Liver (tissue), 9 donors: ENCODE data around the gene AS3MT. TPM values are rescaled to one million over a fixed set of nuclear protein-coding genes. Genes with fewer than 3 reads are reported as not detected.

Source experiments
- DNase-seq: peaks from one replicate; pipeline ENCODE4 v3.0.0-alpha.2; 2017; ENCODE audit warnings: low spot score
- H3K27ac ChIP-seq, 2 donors: one replicate each; pipeline ENCODE4 v1.7.0; 2013; ENCODE audit warnings: inconsistent platforms in 2 of 2, low read length in 2 of 2, control low read depth in 1 of 2, low read depth in 1 of 2, mild to moderate bottlenecking in 1 of 2
- H3K27me3 ChIP-seq, 4 donors: one replicate each; pipeline versions ENCODE4 v1.6.1 to v1.7.0; 2013; ENCODE audit warnings: low read length in 3 of 4, inconsistent platforms in 1 of 4, mild to moderate bottlenecking in 1 of 4, moderate library complexity in 1 of 4; ENCODE audit not compliant: control insufficient read depth in 4 of 4, insufficient read depth in 4 of 4
- H3K36me3 ChIP-seq, 4 donors: one replicate each; pipeline versions ENCODE4 v1.6.1 to v1.7.0; 2013; ENCODE audit warnings: low read length in 3 of 4, mild to moderate bottlenecking in 3 of 4, low read depth in 1 of 4, moderate library complexity in 1 of 4; ENCODE audit not compliant: control insufficient read depth in 4 of 4, insufficient read depth in 3 of 4
- H3K4me1 ChIP-seq, 4 donors: one replicate each; pipeline versions ENCODE4 v1.6.1 to v1.7.0; 2013; ENCODE audit warnings: low read length in 3 of 4, mild to moderate bottlenecking in 3 of 4, moderate library complexity in 1 of 4; ENCODE audit not compliant: control insufficient read depth in 4 of 4, insufficient read depth in 4 of 4
- H3K4me3 ChIP-seq, 3 donors: one replicate each; pipeline versions ENCODE4 v1.6.1 to v1.7.0; 2013; ENCODE audit warnings: low read length in 3 of 3, control low read depth in 1 of 3, low read depth in 1 of 3, mild to moderate bottlenecking in 1 of 3
- H3K9ac ChIP-seq, 2 donors: one replicate each; pipeline ENCODE4 v1.7.0; 2013; ENCODE audit warnings: low read length in 2 of 2, mild to moderate bottlenecking in 2 of 2, moderate library complexity in 2 of 2, control low read depth in 1 of 2, low read depth in 1 of 2
- H3K9me3 ChIP-seq, 4 donors: one replicate each; pipeline versions ENCODE4 v1.6.1 to v1.7.0; 2013; ENCODE audit warnings: low read length in 3 of 4; ENCODE audit not compliant: control insufficient read depth in 4 of 4
- ATF3 ChIP-seq: IDR thresholded peaks from 2 replicates; pipeline ENCODE4 v1.6.1; 2016; ENCODE audit warnings: antibody characterized with exemption
- CTCF ChIP-seq: fragments of 150-350 bp; IDR thresholded peaks from 2 replicates; pipeline ENCODE4 v1.5.1; 2017; ENCODE audit warnings: improper control_type of control experiment, low read depth, low read length; ENCODE audit not compliant: missing input control
- EGR1 ChIP-seq, 2 donors: IDR thresholded peaks; 2 replicates each; pipeline ENCODE4 v1.6.1; 2016 to 2018; ENCODE audit warnings: antibody characterized with exemption in 2 of 2, low read depth in 2 of 2
- FOXA1 ChIP-seq: IDR thresholded peaks from 2 replicates; pipeline ENCODE4 v1.6.1; 2016; ENCODE audit warnings: antibody characterized with exemption
- FOXA2 ChIP-seq: IDR thresholded peaks from 2 replicates; pipeline ENCODE4 v1.6.1; 2016; ENCODE audit warnings: antibody characterized with exemption
- GABPA ChIP-seq, 2 donors: IDR thresholded peaks in 1 of 2; conservative IDR thresholded peaks in 1 of 2; 2 replicates each; pipeline ENCODE4 v1.6.1; 2016; ENCODE audit warnings: antibody characterized with exemption in 2 of 2, mild to moderate bottlenecking in 1 of 2, moderate library complexity in 1 of 2
- HNF4A ChIP-seq, 2 donors: conservative IDR thresholded peaks; 2 replicates each; pipeline ENCODE4 v1.6.1; 2016; ENCODE audit warnings: antibody characterized with exemption in 2 of 2, mild to moderate bottlenecking in 2 of 2
- HNF4G ChIP-seq: IDR thresholded peaks from 2 replicates; pipeline ENCODE4 v1.6.1; 2016; ENCODE audit warnings: antibody characterized with exemption
- JUND ChIP-seq, 2 donors: IDR thresholded peaks; 2 replicates each; pipeline ENCODE4 v1.6.1; 2016; ENCODE audit warnings: antibody characterized with exemption in 2 of 2
- MAX ChIP-seq: IDR thresholded peaks from 2 replicates; pipeline ENCODE4 v1.6.1; 2016; ENCODE audit warnings: antibody characterized with exemption
- NR2F2 ChIP-seq: IDR thresholded peaks from 2 replicates; pipeline ENCODE4 v1.6.1; 2016; ENCODE audit warnings: antibody characterized with exemption
- RAD21 ChIP-seq, 2 donors: IDR thresholded peaks; 2 replicates each; pipeline ENCODE4 v1.6.1; 2016; ENCODE audit warnings: antibody characterized with exemption in 2 of 2, mild to moderate bottlenecking in 2 of 2
- REST ChIP-seq: IDR thresholded peaks from 2 replicates; pipeline ENCODE4 v1.6.1; 2016; ENCODE audit warnings: antibody characterized with exemption, mild to moderate bottlenecking
- RXRA ChIP-seq, 2 donors: IDR thresholded peaks; 2 replicates each; pipeline ENCODE4 v1.6.1; 2017 to 2018; ENCODE audit warnings: antibody characterized with exemption in 2 of 2, mild to moderate bottlenecking in 1 of 2
- SP1 ChIP-seq: IDR thresholded peaks from 2 replicates; pipeline ENCODE4 v1.6.1; 2018; ENCODE audit warnings: antibody characterized with exemption, mild to moderate bottlenecking
- TAF1 ChIP-seq: conservative IDR thresholded peaks from 2 replicates; pipeline ENCODE4 v1.6.1; 2016; ENCODE audit warnings: antibody characterized with exemption, mild to moderate bottlenecking
- YY1 ChIP-seq: IDR thresholded peaks from 2 replicates; pipeline ENCODE4 v1.6.1; 2016; ENCODE audit warnings: antibody characterized with exemption, mild to moderate bottlenecking
- ZBTB33 ChIP-seq: IDR thresholded peaks from 2 replicates; pipeline ENCODE4 v1.6.1; 2016; ENCODE audit warnings: antibody characterized with exemption
- WGBS: extraction: QIAGEN DNeasy Blood & Tissue Kit; methylation state at CpG from one replicate; pipeline ENCODE4 v1.1.7; 2013; 5-methylcytosine and 5-hydroxymethylcytosine counted together
- polyA plus RNA-seq, 2 donors: library from polyadenylated mRNA; stranded (reverse) in 1 of 2; unstranded in 1 of 2; fragments of 200-250 nt in 1 of 2; fragments of >200 nt in 1 of 2; fragmentation: Nextera tagmentation in 1 of 2; extraction: Ambion mirVana in 1 of 2; gene quantifications; one replicate each; pipeline versions ENCODE4 v1.2.1 to v1.2.3, GENCODE V29; 2013 to 2015
- total RNA-seq, 2 donors: library from RNA; depleted of rRNA; stranded (reverse); fragments of >200 nt; gene quantifications; one replicate each; pipeline ENCODE4 v1.2.3, GENCODE V29; 2014
- donor health status: healthy.
- donor health status: healthy.
- donor health status: healthy.
- donor health status: healthy.
- donor health status: healthy.

Gene AS3MT
- total and polyA plus RNA-seq, 4 donors: 13.4 to 38.1 (median 16.2) TPM

- H3K27me3 ChIP-seq: no peaks in the 10 kb centered on the region
- H3K4me3 ChIP-seq: no peak overlapping the region
- peaks cover 0 to 6% (median under 1%) of the 10 kb centered on the region in 4 donors for H3K4me1 ChIP-seq
- H3K9ac ChIP-seq: no peak overlapping the region
- no peak overlapping the region for H3K27ac ChIP-seq
- DNase-seq: no peak
- H3K36me3 ChIP-seq: no peaks in the 10 kb centered on the region
- no peak for TF ChIP-seq TAF1
- no peak for TF ChIP-seq CTCF
- no peak for TF ChIP-seq FOXA1
- TF ChIP-seq EGR1 (IDR thresholded peaks at IDR 0.05; ENCODE audit: low read depth in 2 of 2): no peak
- no peak for TF ChIP-seq RAD21 (IDR thresholded peaks at IDR 0.05)
- no peak for TF ChIP-seq JUND (IDR thresholded peaks at IDR 0.05)
- no peak for TF ChIP-seq MAX
- TF ChIP-seq REST: no peak
- TF ChIP-seq ZBTB33: no peak
- no peak for TF ChIP-seq HNF4A (conservative IDR thresholded peaks at IDR 0.05)
- no peak for TF ChIP-seq ATF3
- no peak for TF ChIP-seq HNF4G
- TF ChIP-seq GABPA (IDR thresholded peaks at IDR 0.05 in 1 of 2, conservative IDR thresholded peaks at IDR 0.05 in 1 of 2): no peak
- no peak for TF ChIP-seq NR2F2
- no peak for TF ChIP-seq FOXA2
- 93% methylated on average over 3 of the region's 3 CpGs for WGBS
- no peaks in the 10 kb centered on the region for H3K9me3 ChIP-seq
Observed at GRCh38 chr10:102945449-102945848, 76.2 kb downstream of the AS3MT start.

- 89% methylated on average over 2 of the region's 2 CpGs for WGBS
- no peaks in the 10 kb centered on the region for H3K9me3 ChIP-seq
- no peak overlapping the region for H3K9ac ChIP-seq
- H3K27ac ChIP-seq: no peak overlapping the region
- no peaks in the 10 kb centered on the region for H3K36me3 ChIP-seq
- no peak for TF ChIP-seq RXRA (IDR thresholded peaks at IDR 0.05)
- no peak for TF ChIP-seq YY1
- TF ChIP-seq RAD21 (IDR thresholded peaks at IDR 0.05): no peak
- TF ChIP-seq SP1: no peak
- no peak for TF ChIP-seq MAX
- TF ChIP-seq FOXA1: no peak
- TF ChIP-seq TAF1: no peak
- TF ChIP-seq JUND (IDR thresholded peaks at IDR 0.05): no peak
- no peak for TF ChIP-seq GABPA (IDR thresholded peaks at IDR 0.05 in 1 of 2, conservative IDR thresholded peaks at IDR 0.05 in 1 of 2)
- TF ChIP-seq REST: no peak
- no peak overlapping the region for H3K4me3 ChIP-seq
- DNase-seq: no peak
- H3K4me1 ChIP-seq: peaks cover 0 to 6% (median under 1%) of the 10 kb centered on the region in 4 donors
- H3K27me3 ChIP-seq: no peaks in the 10 kb centered on the region
Observed at GRCh38 chr10:102945962-102946361, 76.7 kb downstream of the AS3MT start.
